GM12801 (cell line): ENCODE measurements around the gene SLC15A2.

Experiments
- TF ChIP-seq, protein P1 (sequence below): IDR thresholded peaks from one replicate; pipeline ENCODE4 v1.5.1; 2011; ENCODE audit warnings: control low read depth; ENCODE audit not compliant: insufficient read length; ENCODE audit errors: extremely low read depth

The SLC15A2 gene

DNA sequence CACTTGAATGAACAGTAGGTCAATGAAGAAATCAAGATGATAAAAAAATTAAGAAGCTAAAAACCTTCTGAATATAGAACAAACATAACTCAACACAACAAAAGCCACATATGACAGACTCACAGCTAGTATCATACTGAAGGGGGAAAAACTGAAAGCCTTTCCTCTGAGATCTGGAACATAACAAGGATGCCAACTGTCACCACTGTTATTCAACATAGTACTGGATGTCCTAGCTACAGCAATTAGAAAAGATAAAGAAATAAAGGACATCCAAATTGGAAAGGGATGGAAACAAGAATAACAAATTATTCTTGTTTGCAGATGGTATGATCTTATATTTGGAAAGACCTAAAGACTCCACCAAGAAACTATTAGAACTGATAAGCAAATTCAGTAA is 67.1 kb downstream of the SLC15A2 start:
- TF ChIP-seq, protein P1, sequence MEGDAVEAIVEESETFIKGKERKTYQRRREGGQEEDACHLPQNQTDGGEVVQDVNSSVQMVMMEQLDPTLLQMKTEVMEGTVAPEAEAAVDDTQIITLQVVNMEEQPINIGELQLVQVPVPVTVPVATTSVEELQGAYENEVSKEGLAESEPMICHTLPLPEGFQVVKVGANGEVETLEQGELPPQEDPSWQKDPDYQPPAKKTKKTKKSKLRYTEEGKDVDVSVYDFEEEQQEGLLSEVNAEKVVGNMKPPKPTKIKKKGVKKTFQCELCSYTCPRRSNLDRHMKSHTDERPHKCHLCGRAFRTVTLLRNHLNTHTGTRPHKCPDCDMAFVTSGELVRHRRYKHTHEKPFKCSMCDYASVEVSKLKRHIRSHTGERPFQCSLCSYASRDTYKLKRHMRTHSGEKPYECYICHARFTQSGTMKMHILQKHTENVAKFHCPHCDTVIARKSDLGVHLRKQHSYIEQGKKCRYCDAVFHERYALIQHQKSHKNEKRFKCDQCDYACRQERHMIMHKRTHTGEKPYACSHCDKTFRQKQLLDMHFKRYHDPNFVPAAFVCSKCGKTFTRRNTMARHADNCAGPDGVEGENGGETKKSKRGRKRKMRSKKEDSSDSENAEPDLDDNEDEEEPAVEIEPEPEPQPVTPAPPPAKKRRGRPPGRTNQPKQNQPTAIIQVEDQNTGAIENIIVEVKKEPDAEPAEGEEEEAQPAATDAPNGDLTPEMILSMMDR: no peak

DNA sequence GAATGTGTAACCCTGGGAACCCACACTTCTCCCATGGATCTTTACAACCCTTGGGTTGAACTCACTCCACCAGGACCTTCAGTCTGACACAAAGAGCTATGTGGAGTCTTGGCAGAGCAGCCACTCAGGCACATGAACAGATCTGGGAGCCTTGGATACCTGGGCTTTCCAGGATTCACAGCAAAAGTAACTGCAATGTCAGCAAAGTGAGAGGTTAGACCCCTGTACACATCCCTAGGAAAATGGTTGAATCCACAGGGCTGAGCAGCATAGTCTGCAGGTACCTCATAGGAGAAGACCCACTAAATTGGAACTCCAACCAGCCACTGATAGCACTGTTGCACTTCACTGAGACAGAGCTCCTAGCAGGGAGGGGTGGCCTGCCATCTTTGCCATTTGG is 68.2 kb downstream of the SLC15A2 start:
- TF ChIP-seq, protein P1: no peak

DNA sequence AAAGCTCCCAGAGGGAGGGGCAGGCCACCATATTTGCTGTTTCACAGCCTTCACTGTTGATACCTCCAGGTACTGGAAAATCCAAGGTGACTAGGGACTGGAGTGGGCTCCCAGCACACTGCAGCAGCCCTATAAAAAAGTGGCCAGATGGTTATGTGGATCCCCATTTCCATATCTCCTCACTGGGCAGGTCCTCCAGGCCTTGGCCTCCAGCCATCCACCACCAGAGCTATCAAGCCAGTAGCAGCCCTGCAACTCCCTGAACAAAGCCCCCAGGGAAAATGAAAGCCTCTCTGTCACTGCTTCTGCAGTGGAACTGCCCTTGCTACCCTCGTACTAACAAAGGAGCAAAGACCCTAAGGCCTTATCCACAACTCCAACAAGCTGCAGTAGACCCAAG is 69.4 kb downstream of the SLC15A2 start:
- TF ChIP-seq, protein P1: no peak

DNA sequence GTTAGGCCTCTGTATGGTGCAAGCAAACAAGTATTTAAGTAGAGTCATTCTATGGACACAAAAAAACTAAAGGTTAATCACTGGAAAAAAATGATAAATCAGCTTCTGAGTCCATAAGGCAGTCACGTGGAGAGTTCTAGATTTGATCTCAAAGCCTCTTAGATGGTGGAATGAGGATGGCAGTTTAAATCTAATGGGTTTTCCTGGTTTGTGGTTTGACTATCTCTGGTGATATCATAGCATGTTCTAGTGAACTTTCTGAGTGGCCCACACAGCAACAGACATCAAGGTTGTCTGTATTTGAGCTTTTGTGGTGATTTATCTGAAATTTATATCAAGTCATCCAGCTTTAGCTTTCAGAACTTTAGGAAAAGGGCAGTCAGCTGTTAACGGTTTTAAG is 75.4 kb downstream of the SLC15A2 start:
- TF ChIP-seq, protein P1: no peak

DNA sequence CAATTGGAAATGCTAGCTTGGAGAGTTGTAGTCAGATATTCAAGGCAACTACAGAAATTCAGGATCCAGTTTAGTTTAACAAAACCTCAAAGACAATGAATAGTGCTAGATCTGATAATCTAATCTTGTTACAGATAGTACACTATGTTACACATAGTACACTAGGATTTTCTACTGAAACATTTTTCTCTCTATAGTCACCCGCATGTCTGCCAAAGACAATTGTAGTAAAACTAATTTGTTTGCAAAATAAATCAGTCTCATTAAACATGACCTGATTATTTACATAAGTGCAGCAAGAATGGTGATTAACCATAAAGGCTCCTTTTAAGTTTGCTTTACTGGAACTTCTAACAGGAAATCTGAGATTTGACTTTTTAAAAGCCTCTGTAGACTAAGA is 75.8 kb downstream of the SLC15A2 start:
- TF ChIP-seq, protein P1: no peak

DNA sequence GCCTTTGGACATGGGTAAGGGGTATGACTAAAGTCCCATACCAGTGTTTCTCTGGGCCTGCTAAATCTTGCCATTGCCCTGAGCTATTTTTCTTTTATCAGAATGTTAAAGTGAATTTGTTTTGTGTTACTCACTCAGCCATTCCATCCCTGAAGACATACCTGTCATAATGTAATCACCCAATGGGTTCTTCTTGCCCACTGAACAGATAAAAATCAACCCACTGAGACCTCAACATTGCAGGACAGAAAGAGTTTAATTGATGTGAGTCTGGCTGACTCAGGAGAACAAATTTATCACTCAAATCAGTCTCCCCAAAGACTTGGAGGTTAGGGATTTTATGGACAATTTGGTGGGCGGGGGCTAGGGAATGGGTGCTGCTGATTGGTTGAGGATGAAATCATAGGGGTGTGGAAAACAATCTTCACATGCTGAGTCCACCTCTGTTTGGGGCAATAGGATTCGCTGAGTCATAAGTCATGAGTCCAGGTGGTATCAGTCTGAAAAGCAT is 80.5 kb downstream of the SLC15A2 start:
- TF ChIP-seq, protein P1: no peak

DNA sequence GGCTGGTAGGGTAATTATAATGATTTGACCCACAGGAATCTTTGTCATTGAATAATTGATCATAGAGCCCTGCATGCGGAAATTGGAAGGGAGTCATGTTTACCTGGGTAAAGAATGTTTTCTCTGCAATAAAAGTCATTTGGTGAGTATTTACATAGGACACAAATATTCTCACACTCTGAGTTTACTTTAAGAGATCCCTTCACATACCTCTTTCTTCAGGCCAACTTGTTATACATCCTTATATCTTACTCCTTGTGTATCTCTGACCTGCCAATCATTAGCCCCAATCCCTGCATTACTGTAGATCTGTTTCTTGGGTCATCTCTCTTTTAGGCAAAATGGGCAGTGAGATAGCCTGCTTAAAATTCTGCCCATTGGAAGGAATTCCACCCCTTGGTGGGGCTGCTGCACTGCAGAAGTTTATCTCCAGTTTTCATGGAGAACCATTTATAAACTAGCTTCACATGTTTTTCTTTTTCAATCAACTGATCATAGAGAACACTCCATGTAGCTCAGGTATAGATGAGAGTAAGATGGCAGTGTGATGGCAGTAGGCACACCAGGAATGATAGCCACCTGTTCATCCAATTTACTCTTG is 81.6 kb downstream of the SLC15A2 start:
- TF ChIP-seq, protein P1: no peak
